ENCODE measurements around the gene KMT5C.
A peak's percentile ranks its signal among the peaks of the same experiment; 100 is the strongest.
"Not testable (repeated sequence)": the region's sequence is repeated elsewhere in the genome, so short reads cannot be mapped to it uniquely, and the experiment has no call there.

The KMT5C gene

GRCh38 chr19:55321466-55322137 is 18.1 kb upstream of the KMT5C start:
- TF ChIP-seq CTCF (IDR thresholded peaks at IDR 0.05; ENCODE audit: poor library complexity, severe bottlenecking): no peak
- H3K27me3 ChIP-seq (ENCODE audit: insufficient read depth, poor library complexity, severe bottlenecking): no peaks in the 10 kb centered on the region
- H3K9me3 ChIP-seq (ENCODE audit: severe bottlenecking): no peaks in the 10 kb centered on the region
- DNase-seq (ENCODE audit: low spot score) (no peak), ATAC-seq (ENCODE audit: low read depth) (no peak)
- H3K4me1 ChIP-seq (ENCODE audit: insufficient read depth, poor library complexity, severe bottlenecking): no peaks in the 10 kb centered on the region
- no peak overlapping the region for H3K4me3 ChIP-seq (ENCODE audit: severe bottlenecking)
- no peaks in the 10 kb centered on the region for H3K36me3 ChIP-seq (ENCODE audit: low read depth)
- no peak overlapping the region for H3K27ac ChIP-seq (ENCODE audit: poor library complexity, severe bottlenecking)

- H3K36me3 ChIP-seq (ENCODE audit: low read depth): no peaks in the 10 kb centered on the region
- H3K9me3 ChIP-seq (ENCODE audit: severe bottlenecking): no peaks in the 10 kb centered on the region
- DNase-seq (ENCODE audit: low spot score) (no peak), ATAC-seq (ENCODE audit: low read depth) (peak; percentile 21; the same call in 2 of the 3 replicates)
- no peak overlapping the region for H3K4me3 ChIP-seq (ENCODE audit: severe bottlenecking)
- no peak overlapping the region for H3K27ac ChIP-seq (ENCODE audit: poor library complexity, severe bottlenecking)
- H3K27me3 ChIP-seq (ENCODE audit: insufficient read depth, poor library complexity, severe bottlenecking): no peaks in the 10 kb centered on the region
- TF ChIP-seq CTCF (IDR thresholded peaks at IDR 0.05; ENCODE audit: poor library complexity, severe bottlenecking): no peak
- H3K4me1 ChIP-seq (ENCODE audit: insufficient read depth, poor library complexity, severe bottlenecking): peaks cover 2% of the 10 kb centered on the region
Observed at GRCh38 chr19:55322204-55322885, 17.3 kb upstream of the KMT5C start.

- no peak overlapping the region for H3K27ac ChIP-seq (ENCODE audit: poor library complexity, severe bottlenecking)
Observed at GRCh38 chr19:55324662-55325061, 15.0 kb upstream of the KMT5C start.

GRCh38 chr19:55325172-55325571 is 14.5 kb upstream of the KMT5C start, which contains the start of gene TMEM150B:
TSS of gene TMEM150B (minus strand) at chr19:55325341. CDS start at chr19:55321036, 4,305 bp downstream.
- H3K9me3 ChIP-seq (ENCODE audit: severe bottlenecking): no peaks in the 10 kb centered on the region
- ATAC-seq (ENCODE audit: low read depth) (no peak), DNase-seq (ENCODE audit: low spot score) (no peak)
- no peak for TF ChIP-seq CTCF (IDR thresholded peaks at IDR 0.05; ENCODE audit: poor library complexity, severe bottlenecking)
- H3K27ac ChIP-seq (ENCODE audit: poor library complexity, severe bottlenecking): no peak within 1 kb of the TSS
- peaks cover 7% of the 10 kb centered on the region for H3K4me1 ChIP-seq (ENCODE audit: insufficient read depth, poor library complexity, severe bottlenecking)
- H3K4me3 ChIP-seq (ENCODE audit: severe bottlenecking): no peak within 1 kb of the TSS
- no peaks in the 10 kb centered on the region for H3K36me3 ChIP-seq (ENCODE audit: low read depth)
- no peaks in the 10 kb centered on the region for H3K27me3 ChIP-seq (ENCODE audit: insufficient read depth, poor library complexity, severe bottlenecking)

More at GRCh38 chr19:55324662-55325061, 15.0 kb upstream of the KMT5C start:
- TF ChIP-seq CTCF (IDR thresholded peaks at IDR 0.05; ENCODE audit: poor library complexity, severe bottlenecking): no peak
- H3K36me3 ChIP-seq (ENCODE audit: low read depth): no peaks in the 10 kb centered on the region
- H3K4me1 ChIP-seq (ENCODE audit: insufficient read depth, poor library complexity, severe bottlenecking): peaks cover 7% of the 10 kb centered on the region
- H3K27me3 ChIP-seq (ENCODE audit: insufficient read depth, poor library complexity, severe bottlenecking): no peaks in the 10 kb centered on the region
- H3K4me3 ChIP-seq (ENCODE audit: severe bottlenecking): no peak overlapping the region
- no peaks in the 10 kb centered on the region for H3K9me3 ChIP-seq (ENCODE audit: severe bottlenecking)
- no peak for DNase-seq (ENCODE audit: low spot score)
- ATAC-seq (ENCODE audit: low read depth): no peak

- H3K4me3 ChIP-seq (ENCODE audit: severe bottlenecking); ATAC-seq (ENCODE audit: low read depth); H3K36me3 ChIP-seq (ENCODE audit: low read depth); DNase-seq (ENCODE audit: low spot score); H3K27me3 ChIP-seq (ENCODE audit: insufficient read depth, poor library complexity, severe bottlenecking); H3K27ac ChIP-seq (ENCODE audit: poor library complexity, severe bottlenecking); H3K4me1 ChIP-seq (ENCODE audit: insufficient read depth, poor library complexity, severe bottlenecking); H3K9me3 ChIP-seq (ENCODE audit: severe bottlenecking): not testable (repeated sequence)
Observed at GRCh38 chr19:55328774-55329318, 10.8 kb upstream of the KMT5C start.

- not testable (repeated sequence) for H3K27ac ChIP-seq (ENCODE audit: poor library complexity, severe bottlenecking); H3K27me3 ChIP-seq (ENCODE audit: insufficient read depth, poor library complexity, severe bottlenecking); H3K9me3 ChIP-seq (ENCODE audit: severe bottlenecking); H3K4me1 ChIP-seq (ENCODE audit: insufficient read depth, poor library complexity, severe bottlenecking); DNase-seq (ENCODE audit: low spot score); H3K36me3 ChIP-seq (ENCODE audit: low read depth); H3K4me3 ChIP-seq (ENCODE audit: severe bottlenecking)
- peak; percentile 35; the same call in 1 of the 3 replicates for ATAC-seq (ENCODE audit: low read depth)
Observed at GRCh38 chr19:55329791-55330190, 9.9 kb upstream of the KMT5C start.
